GM18867 (cell line): Measurements from ENCODE around the gene NXPH3.

Experiments
- ATAC-seq: cut with Tn5 transposase; IDR thresholded peaks from one replicate; pipeline ENCODE4 v1.9.1; 2021; ENCODE audit warnings: mild to moderate bottlenecking, moderate library complexity; ENCODE audit not compliant: unreplicated experiment

The NXPH3 gene

GRCh38 chr17:49574945-49575678 is 559 bp upstream of the NXPH3 start:
- ATAC-seq, result no peak

GRCh38 chr17:49576088-49576916 is 631 bp downstream of the NXPH3 start:
- ATAC-seq, result no peak

GRCh38 chr17:49576917-49577649 is 1.4 kb downstream of the NXPH3 start:
- ATAC-seq, result no peak

- ATAC-seq, result no peak
These were observed 1.9 kb downstream of the NXPH3 start for GRCh38 chr17:49577650-49577934.

- ATAC-seq, result no peak
These were observed 2.3 kb downstream of the NXPH3 start for GRCh38 chr17:49577963-49578362.

GRCh38 chr17:49578414-49578813 is 2.7 kb downstream of the NXPH3 start:
- no peak for ATAC-seq

- no peak for ATAC-seq
These were observed 3.4 kb downstream of the NXPH3 start for GRCh38 chr17:49578952-49579500.

GRCh38 chr17:49579522-49579921 is 3.9 kb downstream of the NXPH3 start:
- ATAC-seq, result no peak

GRCh38 chr17:49580055-49580721 is 4.5 kb downstream of the NXPH3 start:
- no peak for ATAC-seq

GRCh38 chr17:49580981-49581647 is 5.4 kb downstream of the NXPH3 start:
- ATAC-seq, result no peak

- no peak for ATAC-seq
These were observed 6.0 kb downstream of the NXPH3 start for GRCh38 chr17:49581648-49581998.

- no peak for ATAC-seq
These were observed 6.5 kb downstream of the NXPH3 start for GRCh38 chr17:49582055-49582722.

GRCh38 chr17:49582789-49583188 is 7.1 kb downstream of the NXPH3 start:
- ATAC-seq, result no peak

- ATAC-seq, result no peak
These were observed 7.6 kb downstream of the NXPH3 start for GRCh38 chr17:49583226-49583625.

- no peak for ATAC-seq
These were observed 8.2 kb downstream of the NXPH3 start for GRCh38 chr17:49583889-49584288.

GRCh38 chr17:49585422-49586027 is 9.9 kb downstream of the NXPH3 start:
- ATAC-seq, result no peak

GRCh38 chr17:49587366-49588073 is 11.8 kb downstream of the NXPH3 start:
- no peak for ATAC-seq

GRCh38 chr17:49588312-49588711 is 12.6 kb downstream of the NXPH3 start:
- ATAC-seq, result no peak
